ENCODE results near the gene NHLRC4.

The NHLRC4 gene

GRCh38 chr16:616733-617586, 50.2 kb downstream of the NHLRC4 start:
- Histone ChIP-seq H3K27me3 (peaks cover 4% of the 10 kb centered on the region; the same call in 1 of the 2 replicates), H3K4me3 (ENCODE audit: low read depth, low read length) (no peak overlapping the region), H3K36me3 (no peaks in the 10 kb centered on the region), H3K4me1 (peaks cover 7% of the 10 kb centered on the region), H3K9me3 (no peaks in the 10 kb centered on the region)
- no peak for DNase-seq
- no peak for TF ChIP-seq CTCF (IDR thresholded peaks at IDR 0.05; ENCODE audit: low read depth, low read length)

- Histone ChIP-seq H3K4me3 (ENCODE audit: low read depth, low read length) (no peak overlapping the region), H3K4me1 (peaks cover 10% of the 10 kb centered on the region), H3K27me3 (peaks cover 4% of the 10 kb centered on the region; the same call in 1 of the 2 replicates), H3K9me3 (no peaks in the 10 kb centered on the region), H3K36me3 (no peaks in the 10 kb centered on the region)
- no peak for TF ChIP-seq CTCF (IDR thresholded peaks at IDR 0.05; ENCODE audit: low read depth, low read length)
- DNase-seq: no peak
These were observed 51.0 kb downstream of the NHLRC4 start for GRCh38 chr16:617855-618254.

All from BE2C (cell line).